Activated T-helper 17 cell treated with anti-CD3 and anti-CD28 coated beads, Interleukin-2, amount 50 U/mL, for 72 hours (primary cell): ENCODE measurements around the gene OXCT1. TPM values are rescaled to one million over a fixed set of nuclear protein-coding genes. Genes with fewer than 3 reads are reported as not detected.

Experiments used
- ATAC-seq: fragments of 150-1000 bp; cut with Tn5 transposase; replicated peaks from 2 replicates; pipeline ENCODE4 v1.10.0; 2021; ENCODE audit warnings: mild to moderate bottlenecking, moderate library complexity
- H3K27ac Mint-ChIP-seq: one replicate; pipeline ENCODE4 v1.8.0; 2022; ENCODE audit warnings: mixed read lengths
- H3K27me3 Mint-ChIP-seq: one replicate; pipeline ENCODE4 v1.8.0; 2022; ENCODE audit warnings: mixed read lengths
- H3K36me3 Mint-ChIP-seq: one replicate; pipeline ENCODE4 v1.8.0; 2022; ENCODE audit warnings: low read depth, mild to moderate bottlenecking, mixed read lengths
- H3K4me1 Mint-ChIP-seq: one replicate; pipeline ENCODE4 v1.8.0; 2022; ENCODE audit warnings: mixed read lengths
- H3K4me3 Mint-ChIP-seq: one replicate; pipeline ENCODE4 v1.8.0; 2022; ENCODE audit warnings: mild to moderate bottlenecking, mixed read lengths
- H3K9me3 Mint-ChIP-seq: one replicate; pipeline ENCODE4 v1.8.0; 2022; ENCODE audit warnings: mixed read lengths
- total RNA-seq, 2 donors: library from RNA; stranded (reverse); gene quantifications; one replicate each; pipeline ENCODE4 v1.2.3, GENCODE V29; 2022

Gene OXCT1
- total RNA-seq, 2 donors from 2014 or later = 49.9 to 74.4 TPM

DNA sequence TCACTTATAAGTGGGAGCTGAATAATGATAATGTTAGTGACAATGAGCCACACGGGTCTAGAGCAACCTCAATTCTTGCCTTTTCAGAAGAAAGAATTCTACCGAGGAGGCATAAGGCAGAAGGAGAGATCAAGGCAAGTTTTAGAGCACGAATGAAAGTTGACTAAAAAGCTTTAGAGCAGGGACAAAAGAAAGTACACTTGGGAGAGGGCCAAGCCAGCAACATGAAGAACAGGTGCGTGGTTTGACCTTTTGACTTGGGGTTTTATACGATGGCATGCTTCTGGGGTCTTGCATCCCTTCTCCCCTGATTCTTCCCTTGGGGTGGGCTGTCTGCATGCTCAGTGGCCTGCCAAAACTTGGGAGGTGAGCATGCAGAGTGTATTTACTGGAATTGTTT lies 12.5 kb upstream of the OXCT1 start:
- Mint-ChIP-seq H3K4me3 (no peak overlapping the region), H3K27me3 (peaks cover 16% of the 10 kb centered on the region), H3K27ac (no peak overlapping the region), H3K4me1 (peaks cover 3% of the 10 kb centered on the region), H3K9me3 (no peaks in the 10 kb centered on the region), H3K36me3 (no peaks in the 10 kb centered on the region)
- no peak for ATAC-seq

- Mint-ChIP-seq H3K27ac (no peak overlapping the region), H3K4me1 (peaks cover 3% of the 10 kb centered on the region)
Measured at GRCh38 chr5:41878643-41879478, 8.6 kb upstream of the OXCT1 start.

GRCh38 chr5:41878173-41878572 lies 7.9 kb upstream of the OXCT1 start:
- Mint-ChIP-seq H3K27ac (no peak overlapping the region), H3K4me1 (peaks cover 4% of the 10 kb centered on the region), H3K9me3 (no peaks in the 10 kb centered on the region), H3K36me3 (no peaks in the 10 kb centered on the region), H3K4me3 (no peak overlapping the region), H3K27me3 (peaks cover 14% of the 10 kb centered on the region)
- ATAC-seq = no peak

More at GRCh38 chr5:41878643-41879478, 8.6 kb upstream of the OXCT1 start:
- Mint-ChIP-seq H3K27me3 (peaks cover 14% of the 10 kb centered on the region), H3K9me3 (no peaks in the 10 kb centered on the region), H3K36me3 (no peaks in the 10 kb centered on the region), H3K4me3 (no peak overlapping the region)
- no peak for ATAC-seq

- Mint-ChIP-seq H3K4me1 (peaks cover 4% of the 10 kb centered on the region), H3K27ac (no peak overlapping the region), H3K27me3 (peaks cover 14% of the 10 kb centered on the region), H3K9me3 (no peaks in the 10 kb centered on the region), H3K4me3 (no peak overlapping the region), H3K36me3 (no peaks in the 10 kb centered on the region)
- no peak for ATAC-seq
Measured at GRCh38 chr5:41877408-41877807, 7.2 kb upstream of the OXCT1 start.

- no peaks in the 10 kb centered on the region for H3K36me3 Mint-ChIP-seq
- no peak for ATAC-seq
- peaks cover 14% of the 10 kb centered on the region for H3K27me3 Mint-ChIP-seq
- H3K4me3 Mint-ChIP-seq = no peak overlapping the region
- H3K27ac Mint-ChIP-seq = no peak overlapping the region
- H3K9me3 Mint-ChIP-seq = no peaks in the 10 kb centered on the region
- H3K4me1 Mint-ChIP-seq = peaks cover 4% of the 10 kb centered on the region
Measured at GRCh38 chr5:41876678-41877077, 6.5 kb upstream of the OXCT1 start.

GRCh38 chr5:41875121-41875520 lies 4.9 kb upstream of the OXCT1 start:
- H3K27me3 Mint-ChIP-seq = peaks cover 9% of the 10 kb centered on the region
- no peaks in the 10 kb centered on the region for H3K36me3 Mint-ChIP-seq
- no peak overlapping the region for H3K27ac Mint-ChIP-seq
- no peak for ATAC-seq
- H3K4me1 Mint-ChIP-seq = peaks cover 4% of the 10 kb centered on the region
- H3K4me3 Mint-ChIP-seq = no peak overlapping the region
- H3K9me3 Mint-ChIP-seq = no peaks in the 10 kb centered on the region

GRCh38 chr5:41874512-41875060 lies 4.4 kb upstream of the OXCT1 start:
- H3K36me3 Mint-ChIP-seq = no peaks in the 10 kb centered on the region
- H3K27me3 Mint-ChIP-seq = peaks cover 3% of the 10 kb centered on the region
- no peak for ATAC-seq
- H3K27ac Mint-ChIP-seq = no peak overlapping the region
- no peaks in the 10 kb centered on the region for H3K9me3 Mint-ChIP-seq
- peaks cover 4% of the 10 kb centered on the region for H3K4me1 Mint-ChIP-seq
- H3K4me3 Mint-ChIP-seq = no peak overlapping the region

DNA sequence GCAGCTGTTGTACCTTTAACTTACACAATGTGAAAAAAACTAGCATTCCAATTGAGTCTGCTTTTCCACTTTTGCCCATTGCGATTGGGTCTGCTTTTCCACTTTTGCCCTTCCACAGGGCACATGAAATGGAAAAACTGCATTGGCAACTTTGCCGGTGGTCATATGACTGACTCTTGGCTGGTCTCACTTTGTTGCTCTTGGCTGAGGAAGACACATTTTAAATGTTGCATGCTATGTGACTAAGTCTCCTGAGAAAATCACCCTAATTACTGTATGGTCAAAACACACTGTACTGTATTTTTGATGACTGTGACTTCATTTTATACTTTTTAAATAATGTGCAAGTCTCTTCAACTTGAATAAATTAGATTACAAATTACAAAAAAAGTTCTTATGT lies 1.6 kb upstream of the OXCT1 start:
- H3K27ac Mint-ChIP-seq = no peak overlapping the region
- no peak for ATAC-seq
- H3K4me3 Mint-ChIP-seq = peak overlapping the region; percentile 86
- no peaks in the 10 kb centered on the region for H3K27me3 Mint-ChIP-seq
- peaks cover 15% of the 10 kb centered on the region for H3K4me1 Mint-ChIP-seq
- no peaks in the 10 kb centered on the region for H3K9me3 Mint-ChIP-seq
- peaks cover 26% of the 10 kb centered on the region for H3K36me3 Mint-ChIP-seq

DNA sequence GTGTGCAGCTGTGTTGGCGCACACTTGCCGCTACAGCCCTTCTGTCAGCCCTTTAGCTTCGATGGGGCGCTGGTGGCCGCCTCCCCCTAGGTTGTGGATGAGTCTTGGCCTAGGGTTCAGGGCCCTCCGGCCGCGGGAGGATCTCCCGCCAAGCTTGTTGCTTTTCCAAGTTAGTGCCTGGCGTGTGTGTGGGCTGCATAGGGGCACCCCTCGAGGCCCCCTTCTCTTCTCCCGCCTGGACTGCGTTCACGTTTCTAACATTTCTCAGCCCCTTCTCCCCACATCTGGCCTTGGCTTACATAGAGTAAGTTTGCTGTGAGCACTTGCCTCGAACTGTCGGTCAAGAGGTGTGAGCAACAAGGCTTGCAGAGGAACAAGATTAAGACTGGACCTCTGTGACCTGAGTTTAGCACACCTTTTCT lies 413 bp upstream of the OXCT1 start:
- no peaks in the 10 kb centered on the region for H3K27me3 Mint-ChIP-seq
- no peaks in the 10 kb centered on the region for H3K9me3 Mint-ChIP-seq
- no peak for ATAC-seq
- peak overlapping the region; percentile 82 for H3K27ac Mint-ChIP-seq
- H3K4me1 Mint-ChIP-seq = peaks cover 15% of the 10 kb centered on the region
- peak overlapping the region; percentile 86 for H3K4me3 Mint-ChIP-seq
- peaks cover 36% of the 10 kb centered on the region for H3K36me3 Mint-ChIP-seq

- H3K4me1 Mint-ChIP-seq = peaks cover 24% of the 10 kb centered on the region
- H3K27ac Mint-ChIP-seq = peak overlapping the region; percentile 82
- peaks cover 36% of the 10 kb centered on the region for H3K36me3 Mint-ChIP-seq
- ATAC-seq = no peak
- peak overlapping the region; percentile 86 for H3K4me3 Mint-ChIP-seq
- H3K27me3 Mint-ChIP-seq = no peaks in the 10 kb centered on the region
- H3K9me3 Mint-ChIP-seq = no peaks in the 10 kb centered on the region
Measured at GRCh38 chr5:41869151-41869723, 988 bp downstream of the OXCT1 start.

DNA sequence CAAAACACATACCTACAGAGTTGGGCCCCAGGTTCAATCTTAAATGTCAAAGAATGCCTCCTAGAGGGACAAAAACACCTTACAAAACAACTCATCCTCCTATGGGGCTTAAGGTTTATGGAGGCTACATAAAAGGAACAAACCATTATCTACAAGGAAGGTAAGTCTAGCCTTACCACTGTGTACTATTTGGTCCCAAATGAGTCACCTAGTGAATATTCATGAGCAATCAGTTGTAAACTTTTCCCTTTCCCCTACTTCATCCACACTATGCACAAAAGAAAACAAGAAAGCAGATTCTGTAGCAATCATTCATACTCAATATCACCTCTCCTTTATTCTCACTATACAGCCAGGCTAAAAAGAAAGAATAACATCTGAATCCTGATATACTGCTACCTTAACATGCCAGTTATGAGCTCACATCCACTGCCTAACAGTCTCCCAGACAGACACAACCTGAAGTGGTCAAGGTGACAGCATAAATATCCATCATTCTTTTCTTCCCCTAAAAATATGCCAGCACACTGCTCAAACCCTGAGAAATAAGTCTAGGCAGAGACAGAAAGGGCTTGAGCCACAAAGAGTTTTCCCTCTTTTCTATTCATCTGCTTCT lies 6.2 kb downstream of the OXCT1 start:
- Mint-ChIP-seq H3K27me3 (no peaks in the 10 kb centered on the region), H3K9me3 (no peaks in the 10 kb centered on the region), H3K4me1 (peaks cover 35% of the 10 kb centered on the region), H3K36me3 (peaks cover 66% of the 10 kb centered on the region), H3K4me3 (peak overlapping the region; percentile 54), H3K27ac (peak overlapping the region; percentile 56)
- ATAC-seq = peak; percentile 83

GRCh38 chr5:41858890-41859289 lies 11.3 kb downstream of the OXCT1 start:
- Mint-ChIP-seq H3K27ac (peak overlapping the region; percentile 90), H3K36me3 (peaks cover 34% of the 10 kb centered on the region), H3K4me3 (peak overlapping the region; percentile 60), H3K4me1 (peaks cover 18% of the 10 kb centered on the region), H3K9me3 (no peaks in the 10 kb centered on the region), H3K27me3 (no peaks in the 10 kb centered on the region)
- peak; percentile 74 for ATAC-seq

- Mint-ChIP-seq H3K36me3 (peaks cover 27% of the 10 kb centered on the region), H3K4me1 (peaks cover 11% of the 10 kb centered on the region), H3K9me3 (no peaks in the 10 kb centered on the region), H3K27me3 (no peaks in the 10 kb centered on the region), H3K27ac (peak overlapping the region; percentile 5), H3K4me3 (no peak overlapping the region)
- no peak for ATAC-seq
Measured at GRCh38 chr5:41857989-41858388, 12.2 kb downstream of the OXCT1 start.

- peaks cover 12% of the 10 kb centered on the region for H3K4me1 Mint-ChIP-seq
- H3K9me3 Mint-ChIP-seq = no peaks in the 10 kb centered on the region
- peak; percentile 76 for ATAC-seq
- no peak overlapping the region for H3K27ac Mint-ChIP-seq
- peaks cover 21% of the 10 kb centered on the region for H3K36me3 Mint-ChIP-seq
- H3K27me3 Mint-ChIP-seq = no peaks in the 10 kb centered on the region
- no peak overlapping the region for H3K4me3 Mint-ChIP-seq
Measured at GRCh38 chr5:41856644-41857491, 13.4 kb downstream of the OXCT1 start.
